GM21360 (cell line): ENCODE results near the gene KIF3A.
"Not testable (repeated sequence)": the region's sequence is repeated elsewhere in the genome, so short reads cannot be mapped to it uniquely, and the experiment has no call there.

ENCODE experiments used
- ATAC-seq: cut with Tn5 transposase; IDR thresholded peaks from one replicate; pipeline ENCODE4 v1.9.1; 2021; ENCODE audit warnings: mild to moderate bottlenecking, moderate library complexity; ENCODE audit not compliant: unreplicated experiment

Gene KIF3A

GRCh38 chr5:132725745-132726144 lies 11.6 kb downstream of the KIF3A start:
- no peak for ATAC-seq

GRCh38 chr5:132718544-132719312 lies 18.6 kb downstream of the KIF3A start:
- no peak for ATAC-seq

- ATAC-seq: no peak
These were observed 22.7 kb downstream of the KIF3A start for GRCh38 chr5:132714456-132715307.

GRCh38 chr5:132708645-132709044 lies 28.7 kb downstream of the KIF3A start:
- ATAC-seq: no peak

GRCh38 chr5:132704875-132705274 lies 32.5 kb downstream of the KIF3A start:
- no peak for ATAC-seq

GRCh38 chr5:132695956-132696355 lies 41.4 kb downstream of the KIF3A start:
- ATAC-seq: no peak

- no peak for ATAC-seq
These were observed 44.7 kb downstream of the KIF3A start for GRCh38 chr5:132692632-132692967.

- ATAC-seq: not testable (repeated sequence)
These were observed 45.4 kb downstream of the KIF3A start for GRCh38 chr5:132691755-132692631.

GRCh38 chr5:132690156-132690555 lies 47.2 kb downstream of the KIF3A start:
- no peak for ATAC-seq

- ATAC-seq: no peak
These were observed 47.8 kb downstream of the KIF3A start for GRCh38 chr5:132689513-132689912.

GRCh38 chr5:132688536-132689339 lies 48.6 kb downstream of the KIF3A start:
- no peak for ATAC-seq

- no peak for ATAC-seq
These were observed 49.4 kb downstream of the KIF3A start for GRCh38 chr5:132687995-132688394.

- no peak for ATAC-seq
These were observed 51.2 kb downstream of the KIF3A start for GRCh38 chr5:132686193-132686592.

- no peak for ATAC-seq
These were observed 52.2 kb downstream of the KIF3A start for GRCh38 chr5:132684922-132685720.

GRCh38 chr5:132684491-132684890 lies 52.9 kb downstream of the KIF3A start:
- no peak for ATAC-seq

- no peak for ATAC-seq
These were observed 55.4 kb downstream of the KIF3A start for GRCh38 chr5:132681983-132682382.

- ATAC-seq: no peak
These were observed 55.9 kb downstream of the KIF3A start for GRCh38 chr5:132681476-132681831.

- no peak for ATAC-seq
These were observed 56.4 kb downstream of the KIF3A start for GRCh38 chr5:132680780-132681475.
